Stimulated activated CD8-positive, alpha-beta memory T cell treated with anti-CD3 and anti-CD28 coated beads, Interleukin-15, amount 100 ng/mL, for 24 hours (primary cell): ENCODE measurements around the gene SLC41A3.
"Not testable (repeated sequence)": the region's sequence is repeated elsewhere in the genome, so short reads cannot be mapped to it uniquely, and the experiment has no call there.

Source experiments
- DNase-seq: peaks from one replicate; pipeline ENCODE4 v3.0.0-alpha.2; 2020; ENCODE audit warnings: low read depth

The SLC41A3 gene

DNA sequence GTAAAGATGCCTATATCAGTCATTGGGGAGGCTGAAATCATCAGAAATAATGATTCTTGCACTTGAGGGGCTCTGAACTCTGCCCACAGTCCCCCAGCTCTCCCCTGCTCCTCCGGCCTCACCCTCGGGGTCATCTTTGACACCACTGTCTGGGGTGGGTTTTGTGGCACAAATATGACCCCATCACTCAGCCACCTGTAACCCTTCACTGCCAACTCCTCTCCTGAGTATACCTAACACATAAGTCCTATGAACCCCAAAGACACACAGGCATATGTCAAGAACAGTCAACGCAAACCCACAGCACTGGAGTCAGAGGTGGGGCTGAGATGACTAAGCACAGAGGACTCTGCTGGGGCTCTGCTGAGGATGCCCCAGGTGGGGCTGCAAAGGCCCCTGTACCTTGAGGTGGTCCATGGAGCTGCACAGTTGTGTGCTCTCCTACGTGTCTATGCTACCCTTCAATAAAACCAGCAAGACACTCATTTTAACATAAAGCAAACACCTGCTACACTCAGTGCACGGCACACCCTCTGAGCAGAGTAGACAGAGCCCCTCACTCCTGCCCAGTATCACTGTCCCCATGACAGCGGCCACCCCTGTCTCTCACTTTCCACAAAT lies 29.9 kb downstream of the SLC41A3 start:
- no peak for DNase-seq

DNA sequence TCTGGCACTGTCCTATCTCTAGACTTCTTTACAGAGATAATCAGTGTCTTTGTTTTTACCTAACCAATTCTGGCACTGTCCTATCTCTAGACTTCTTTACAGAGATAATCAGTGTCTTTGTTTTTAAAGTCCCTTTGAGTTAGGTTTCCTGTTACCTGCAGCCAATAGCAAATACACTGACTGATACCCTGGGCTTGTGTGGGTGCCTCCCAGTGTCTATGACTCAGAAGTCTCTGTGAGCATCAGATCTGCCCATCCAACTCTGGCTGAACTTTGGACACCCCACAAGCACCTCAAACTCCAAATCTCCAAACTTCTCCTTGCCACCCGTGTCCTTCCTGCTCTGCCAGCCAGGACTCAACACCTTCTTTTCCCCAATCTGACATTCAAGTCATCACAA lies 30.4 kb downstream of the SLC41A3 start:
- no peak for DNase-seq

DNA sequence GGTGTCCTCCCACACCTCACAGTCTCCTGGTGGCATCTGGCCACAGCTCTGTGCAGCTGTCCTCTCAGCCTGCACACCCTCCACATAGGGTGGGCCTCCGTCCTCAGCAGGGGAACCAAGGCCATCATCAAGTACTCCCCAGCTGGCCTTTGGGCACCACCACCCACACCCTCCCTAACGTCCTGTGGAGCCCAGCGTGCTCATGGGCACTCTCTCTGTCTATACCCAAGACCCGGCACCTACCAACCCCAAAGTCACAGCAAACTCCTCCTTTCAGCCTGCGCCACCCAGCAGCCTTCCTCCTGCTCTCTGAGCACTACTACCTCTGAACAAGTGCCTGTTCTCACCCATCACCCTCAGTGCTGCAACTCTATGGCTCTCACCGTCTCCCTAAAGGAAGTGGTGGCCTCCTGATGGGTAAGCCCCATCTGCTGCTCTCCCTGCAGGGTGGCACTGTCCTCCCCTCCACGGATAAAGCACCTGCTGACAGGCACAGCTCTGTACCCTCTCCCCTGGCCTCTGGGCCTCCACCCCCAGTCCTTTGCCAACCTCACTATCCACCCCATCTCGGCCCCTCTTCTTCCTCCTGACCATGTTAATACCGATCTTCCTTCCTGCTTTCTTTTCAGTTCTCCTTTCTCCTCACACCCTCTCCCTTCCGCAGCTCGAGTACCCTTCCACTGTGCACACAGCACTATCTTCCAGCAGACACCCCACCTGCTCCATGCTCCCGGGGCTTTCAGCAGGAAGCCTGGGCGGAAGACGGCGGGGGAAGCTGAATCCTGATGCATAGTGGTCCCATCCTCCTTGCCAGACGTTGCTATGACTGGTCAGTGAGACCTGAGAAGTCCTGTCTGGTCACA lies 31.5 kb downstream of the SLC41A3 start:
- DNase-seq: no peak

DNA sequence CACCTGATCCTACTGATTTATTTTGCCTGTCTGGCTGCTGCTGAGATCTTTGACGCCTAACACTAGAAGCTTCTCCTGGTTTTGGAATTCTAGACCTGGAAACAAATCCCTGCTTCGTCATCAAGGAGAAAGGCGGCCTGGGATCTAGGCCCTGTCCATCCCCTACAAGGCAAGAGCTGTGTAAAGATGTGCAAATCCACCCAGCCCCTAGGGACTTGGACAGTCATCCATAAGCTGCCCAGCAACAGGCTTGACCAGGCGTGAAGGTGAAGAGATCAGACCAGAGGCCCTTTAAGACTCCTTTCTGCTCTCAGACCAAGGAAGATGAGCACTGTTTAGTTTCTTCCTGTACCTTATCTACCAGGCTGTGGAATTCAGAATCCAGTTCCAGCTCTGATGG lies 32.2 kb downstream of the SLC41A3 start:
- DNase-seq: no peak

DNA sequence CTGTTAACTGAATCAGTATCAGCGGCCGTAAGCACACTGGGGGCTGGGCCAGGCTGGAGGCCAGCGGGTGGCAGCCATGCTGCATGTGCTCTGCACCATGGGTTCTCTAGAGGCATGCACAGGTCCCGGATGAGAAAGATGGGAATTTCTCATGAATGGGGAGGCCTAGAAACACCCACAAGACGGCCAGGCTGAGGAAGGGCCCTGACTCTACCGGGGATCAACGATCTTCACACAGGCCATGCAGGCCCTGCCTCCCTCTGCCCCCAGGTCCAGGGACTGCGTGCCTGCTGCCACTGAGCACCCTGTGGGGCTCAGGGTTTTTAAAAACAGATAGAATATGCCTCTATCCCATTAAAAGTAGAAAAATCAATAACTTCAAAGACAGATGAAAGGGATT lies 32.7 kb downstream of the SLC41A3 start:
- no peak for DNase-seq

DNA sequence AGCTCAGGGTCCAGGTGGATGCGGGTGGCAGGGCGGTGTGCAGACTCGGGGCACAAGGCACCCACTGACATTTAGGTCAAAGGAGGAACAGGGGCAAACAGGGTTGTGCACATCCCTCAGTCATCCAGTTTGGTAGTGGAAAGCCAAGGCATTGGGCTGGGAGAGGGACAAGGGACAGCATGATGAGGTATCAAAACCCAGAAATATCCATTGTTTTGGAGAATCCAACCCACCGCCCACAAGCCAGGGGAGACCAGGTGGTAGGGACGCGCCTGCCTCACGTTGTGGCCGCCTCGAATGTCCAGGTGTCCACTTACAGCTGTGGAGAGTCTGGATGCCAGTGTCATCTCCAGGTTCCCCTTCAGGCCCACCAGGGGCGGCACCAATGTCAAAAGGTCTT lies 33.3 kb downstream of the SLC41A3 start:
- no peak for DNase-seq

DNA sequence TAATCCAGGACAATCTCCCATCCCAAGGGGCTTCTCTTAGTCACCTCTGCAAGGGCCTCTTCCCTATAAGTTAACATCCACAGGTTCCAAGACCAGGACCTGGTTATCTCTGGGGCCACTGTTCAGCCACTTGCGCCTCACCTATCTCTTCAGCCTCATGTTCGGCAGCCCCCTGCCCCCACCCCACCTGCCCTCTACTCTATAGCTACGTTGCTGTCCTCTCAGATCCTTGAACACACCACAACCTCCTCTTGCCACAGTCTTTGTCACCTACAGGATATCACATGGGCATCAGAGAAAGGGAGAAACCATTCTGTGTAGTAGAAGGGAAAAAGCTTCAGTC lies 33.9 kb downstream of the SLC41A3 start:
- DNase-seq: no peak

DNA sequence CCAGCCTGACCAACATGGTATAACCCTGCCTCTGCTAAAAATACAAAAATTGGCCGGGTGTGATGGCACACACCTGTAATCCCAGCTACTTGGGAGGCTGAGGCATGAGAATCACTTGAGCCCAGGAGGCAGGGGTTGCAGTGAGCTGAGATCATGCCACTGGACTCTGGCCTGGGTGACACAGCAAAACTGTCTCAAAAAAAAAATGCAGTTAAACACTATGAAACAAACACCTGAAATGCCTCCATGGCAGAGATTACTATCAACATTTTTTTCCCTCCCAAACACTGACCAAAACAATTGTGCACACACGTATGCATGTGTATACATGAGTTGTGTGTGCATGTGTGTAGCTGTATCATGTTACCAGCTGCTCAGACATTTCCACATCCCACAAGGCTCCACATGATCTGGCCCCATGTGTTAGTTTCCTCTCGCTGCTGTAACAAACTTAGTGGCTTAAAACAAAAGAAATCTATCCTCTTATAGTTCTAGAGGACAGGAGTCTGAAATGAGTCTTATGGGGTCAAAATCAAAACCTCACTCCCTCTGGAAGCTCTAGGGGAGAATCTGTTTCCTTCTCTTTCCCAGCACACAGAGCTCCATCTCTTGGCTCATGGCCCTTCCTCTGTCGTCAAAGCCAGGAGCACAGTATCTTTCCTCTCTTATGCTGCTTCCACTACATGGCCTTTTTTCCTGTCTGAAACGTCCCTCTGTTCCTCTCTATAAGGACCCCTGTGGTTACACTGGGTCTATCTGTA lies 34.5 kb downstream of the SLC41A3 start:
- no peak for DNase-seq

DNA sequence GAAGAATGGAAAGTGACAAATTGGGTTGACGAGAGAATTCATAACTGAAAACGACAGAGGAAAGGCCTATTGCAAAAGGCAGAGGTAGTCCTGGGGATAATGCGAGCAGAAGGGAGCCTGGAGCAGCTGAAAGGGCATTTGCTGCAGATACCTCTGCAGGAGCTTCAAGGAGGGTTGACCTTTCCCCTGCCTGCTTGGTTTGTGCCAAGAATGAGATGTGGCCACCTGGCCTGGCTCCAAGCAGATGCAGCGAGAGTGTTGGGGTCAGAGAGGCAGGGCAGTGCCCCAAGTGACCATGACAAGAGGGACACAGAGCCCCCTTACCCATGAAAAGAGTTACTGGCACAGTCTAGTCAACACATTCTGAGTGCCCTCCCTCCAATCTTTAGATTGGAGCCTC lies 43.5 kb downstream of the SLC41A3 start:
- DNase-seq: no peak

DNA sequence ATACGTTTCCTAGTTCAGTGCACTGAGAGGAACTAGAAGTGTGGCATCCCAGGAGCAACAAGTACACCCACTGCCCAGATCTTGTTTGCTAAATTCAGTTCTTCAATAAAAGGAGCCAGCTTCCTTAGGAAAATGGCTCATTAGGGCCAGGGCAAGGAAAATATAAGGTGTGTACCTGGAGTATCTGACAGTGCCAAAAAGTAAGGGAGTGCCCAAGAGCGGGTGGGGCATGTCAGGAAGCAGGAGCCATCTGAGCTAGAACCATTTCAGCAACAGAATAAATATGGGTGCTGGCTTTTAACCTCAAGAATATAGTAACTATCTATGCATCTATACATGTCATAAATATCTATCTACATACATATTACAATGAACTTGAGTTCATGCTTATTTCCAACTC lies 44.1 kb downstream of the SLC41A3 start:
- DNase-seq: no peak

DNA sequence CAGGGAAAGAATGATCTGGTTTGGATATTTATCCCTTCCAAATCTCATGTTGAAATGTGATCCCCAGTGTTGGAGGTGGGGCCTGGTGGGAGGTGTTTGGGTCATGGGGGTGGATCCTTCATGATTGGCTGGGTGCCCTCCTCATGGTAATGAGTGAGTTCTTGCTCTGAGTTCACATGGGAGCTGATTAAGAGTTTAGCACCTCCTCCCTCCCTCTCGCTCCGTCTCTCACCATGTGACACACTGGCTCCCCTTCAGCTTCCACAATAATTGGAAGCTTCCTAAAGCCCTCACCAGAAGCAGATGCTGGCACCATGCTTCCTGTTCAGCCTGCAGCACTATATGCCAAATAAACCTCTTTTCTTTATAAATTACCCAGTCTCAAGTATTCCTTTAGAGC lies 45.1 kb downstream of the SLC41A3 start:
- not testable (repeated sequence) for DNase-seq

DNA sequence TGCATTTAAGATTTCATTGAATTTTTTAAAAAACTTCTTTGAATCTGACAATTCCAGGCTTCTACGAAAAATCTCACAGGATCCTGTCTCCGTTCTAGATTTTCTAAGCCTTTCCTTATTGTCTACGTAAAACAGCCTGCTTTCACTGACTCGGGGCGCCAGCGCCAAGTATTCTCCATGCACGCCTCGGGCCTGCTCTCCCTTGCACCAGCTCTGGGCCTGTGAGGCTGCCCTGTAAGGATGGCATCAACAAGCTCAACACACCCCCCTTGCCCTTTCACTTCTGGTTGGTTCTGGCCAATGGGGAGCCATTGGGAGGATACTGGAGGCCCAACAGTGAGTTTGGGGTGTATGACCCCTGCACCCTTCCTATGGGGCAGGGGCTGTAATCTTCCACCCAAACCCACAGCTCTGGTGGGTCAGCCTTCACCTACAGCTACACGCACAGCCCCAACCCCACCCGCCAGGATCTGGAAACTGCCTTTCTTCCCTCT lies 47.8 kb downstream of the SLC41A3 start:
- DNase-seq: no peak

DNA sequence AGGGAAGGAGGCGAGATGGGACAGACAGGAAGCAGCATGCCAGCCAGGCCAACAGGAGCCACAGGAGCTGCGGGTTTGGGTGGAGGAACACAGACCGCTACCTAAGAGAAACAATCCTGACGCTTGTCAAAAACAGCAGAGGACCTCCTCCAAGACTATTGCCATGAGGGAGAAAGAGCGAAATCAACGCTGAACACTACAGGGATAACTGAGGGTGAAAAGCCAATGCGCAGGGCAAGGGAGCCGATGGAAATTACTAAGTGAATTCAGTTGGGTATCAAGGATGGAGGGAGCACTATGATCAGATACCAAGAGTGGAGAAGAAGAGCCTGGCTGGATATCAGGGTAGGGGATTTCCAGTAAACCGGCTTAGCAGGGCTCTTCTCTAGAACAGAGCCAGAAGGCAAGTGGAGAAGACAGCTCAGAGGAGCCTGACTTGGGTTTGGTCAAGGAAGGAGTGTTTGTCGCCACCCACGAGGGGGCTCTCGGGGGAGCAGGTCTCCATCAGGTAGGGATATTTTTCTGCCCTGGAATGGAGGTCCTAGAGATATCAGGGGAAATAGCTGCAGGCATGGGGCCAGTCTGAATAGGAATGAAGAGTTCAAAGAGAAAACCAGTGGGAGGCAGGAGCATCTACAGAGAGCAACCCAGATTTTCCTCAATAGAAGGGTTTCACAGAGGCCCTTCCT lies 48.4 kb downstream of the SLC41A3 start:
- no peak for DNase-seq

DNA sequence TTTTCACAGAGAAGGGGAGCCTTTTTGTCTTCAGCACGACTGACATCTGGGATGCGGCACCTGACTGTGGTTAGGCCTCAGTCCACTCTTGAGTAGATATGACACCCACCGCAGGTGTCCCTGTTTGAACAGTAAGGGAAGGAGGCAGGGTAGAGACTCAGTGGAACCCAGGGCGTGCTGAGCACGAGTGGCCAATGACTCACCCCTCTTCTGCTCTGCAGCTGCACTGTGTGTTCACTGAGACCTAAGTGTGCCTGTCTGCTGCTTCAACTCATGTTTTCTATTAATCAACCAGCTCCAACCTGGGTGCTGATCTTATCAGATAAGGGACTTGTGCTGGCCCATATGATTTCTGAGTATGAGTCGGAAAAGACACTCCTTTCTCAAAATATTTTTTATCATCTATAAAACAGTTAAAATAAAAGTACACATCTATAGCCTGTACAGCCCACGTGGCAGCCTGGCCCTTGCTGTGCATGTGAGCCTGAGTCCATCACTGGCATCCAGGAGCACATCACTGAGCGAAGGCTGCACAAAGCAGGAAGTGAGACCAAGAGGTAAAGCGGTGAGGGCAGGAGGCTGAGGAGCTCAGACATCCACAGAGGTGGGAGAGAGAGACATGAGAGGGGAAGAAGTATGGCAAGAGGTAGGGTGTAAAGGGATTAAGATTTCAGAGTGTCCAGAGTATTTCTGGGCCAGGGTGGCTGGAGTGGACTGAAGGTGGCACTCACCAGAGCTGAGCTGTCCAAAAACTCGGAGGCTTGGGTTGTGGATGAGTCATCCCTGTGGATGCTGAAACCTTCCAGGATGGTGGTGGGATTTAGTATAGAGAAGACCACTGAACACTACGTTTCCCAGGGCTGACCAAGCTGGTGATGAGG lies 49.2 kb downstream of the SLC41A3 start:
- DNase-seq: no peak

DNA sequence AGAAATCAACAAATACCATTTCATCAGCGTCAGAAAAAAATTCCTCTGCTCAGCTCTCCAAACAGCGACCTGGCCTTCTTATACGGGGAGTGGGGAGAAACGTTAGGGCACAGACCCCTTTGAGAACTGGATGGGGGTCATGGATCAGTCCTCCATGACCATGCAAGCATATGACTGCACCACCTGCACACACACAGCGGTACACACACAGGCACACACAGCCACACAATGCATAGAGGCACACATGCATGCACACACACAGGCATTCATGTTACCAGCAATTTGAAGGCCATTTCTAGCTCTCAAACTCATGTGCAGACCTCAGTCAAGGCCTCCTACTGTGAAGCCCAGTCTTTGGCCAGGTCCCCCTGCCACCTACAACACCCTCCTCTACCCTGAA lies 50.2 kb downstream of the SLC41A3 start:
- DNase-seq: no peak

DNA sequence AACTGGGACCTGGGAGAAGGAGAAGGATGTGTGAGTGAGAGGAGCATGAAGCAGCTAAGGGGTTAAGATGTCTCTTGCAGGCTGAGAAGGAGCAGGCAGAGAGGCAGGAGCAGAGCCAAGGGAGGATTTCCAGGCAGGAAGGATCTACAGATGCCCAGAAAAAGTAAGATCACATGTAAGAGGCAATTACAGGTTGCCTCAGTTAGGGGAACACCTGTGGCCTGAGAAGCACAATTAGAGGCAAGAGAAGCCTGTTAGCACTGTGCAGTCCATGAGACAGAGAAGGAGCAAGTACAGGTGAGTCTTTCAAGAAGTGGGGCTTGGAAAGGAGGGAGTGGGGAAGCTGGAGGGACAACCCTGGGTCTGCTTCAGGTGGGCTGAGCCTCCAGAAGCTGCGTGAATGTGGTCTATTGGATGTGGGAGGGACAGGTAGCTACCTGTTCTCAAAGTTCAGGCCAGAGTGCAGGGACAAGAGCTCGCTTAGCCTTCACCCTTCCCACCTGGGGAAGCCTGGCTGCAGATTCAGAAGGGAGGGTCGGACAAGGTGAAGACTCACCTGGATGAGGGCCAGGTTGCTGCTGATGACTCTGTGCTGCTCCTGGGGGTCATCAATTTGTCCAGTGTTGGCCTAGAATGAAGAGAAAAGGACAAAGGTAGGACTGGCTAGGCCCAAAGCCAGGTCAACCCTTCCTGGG lies 50.7 kb downstream of the SLC41A3 start:
- no peak for DNase-seq

DNA sequence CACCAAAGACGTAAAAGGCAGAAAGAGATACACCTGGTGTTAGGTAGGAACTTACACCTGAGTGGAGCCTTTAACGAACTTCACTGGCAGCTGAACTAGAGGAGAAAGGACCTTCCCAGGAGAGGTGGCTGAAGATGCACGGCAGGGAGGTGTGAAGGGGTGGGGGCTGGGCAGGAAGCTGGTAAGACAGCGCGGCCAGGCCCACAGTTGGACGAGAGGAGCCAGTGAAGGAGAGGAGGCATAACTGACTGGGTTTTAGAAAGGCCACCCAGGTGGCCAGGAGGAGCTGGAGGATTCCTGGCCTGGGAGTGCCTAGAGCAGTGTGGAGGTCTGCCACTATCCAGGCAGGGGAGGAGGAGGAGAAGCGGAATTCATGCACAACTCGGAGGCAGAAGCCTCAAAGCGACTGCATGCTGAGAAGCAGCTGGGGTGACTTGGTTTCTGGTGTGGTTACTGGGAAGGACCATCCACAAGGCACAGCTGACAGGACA lies 51.9 kb downstream of the SLC41A3 start:
- DNase-seq: no peak

DNA sequence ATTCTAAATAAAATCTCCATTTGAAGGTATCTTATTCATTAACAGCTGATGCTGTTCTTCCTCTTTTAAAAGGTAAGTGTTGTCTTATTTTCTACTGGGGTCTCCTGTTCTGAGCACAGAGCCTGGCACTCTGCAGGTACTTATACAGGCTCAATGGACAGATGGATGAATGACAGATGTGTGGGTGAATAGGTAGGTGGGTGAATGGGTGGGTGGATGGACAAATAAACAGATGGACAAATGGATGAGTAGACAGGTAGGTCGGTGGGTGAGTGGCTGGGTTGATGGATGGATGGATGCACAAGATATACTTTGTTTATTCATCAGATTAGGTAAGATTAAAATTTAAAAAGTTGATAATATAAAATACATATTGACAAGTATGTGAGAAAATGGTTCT lies 53.5 kb downstream of the SLC41A3 start:
- DNase-seq: no peak

DNA sequence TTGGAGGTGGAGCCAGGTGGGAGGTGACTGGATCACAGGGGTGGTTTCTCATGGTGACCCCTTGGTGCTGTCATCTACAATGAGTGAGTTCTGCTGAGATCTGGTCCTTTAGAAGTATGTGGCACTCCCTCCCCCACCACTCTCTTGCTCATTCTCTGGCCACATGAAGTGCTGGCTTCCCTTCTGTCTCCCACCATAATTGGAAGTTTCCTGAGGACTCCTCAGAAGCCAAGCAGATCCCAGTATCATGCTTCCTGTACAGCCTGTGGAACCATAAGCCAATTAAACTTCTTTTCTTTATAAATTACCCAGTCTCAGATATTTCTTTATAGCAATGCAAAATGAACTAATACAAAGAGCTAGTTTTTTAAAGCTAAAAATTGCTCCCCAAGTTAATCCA lies 54.7 kb downstream of the SLC41A3 start:
- DNase-seq: no peak

DNA sequence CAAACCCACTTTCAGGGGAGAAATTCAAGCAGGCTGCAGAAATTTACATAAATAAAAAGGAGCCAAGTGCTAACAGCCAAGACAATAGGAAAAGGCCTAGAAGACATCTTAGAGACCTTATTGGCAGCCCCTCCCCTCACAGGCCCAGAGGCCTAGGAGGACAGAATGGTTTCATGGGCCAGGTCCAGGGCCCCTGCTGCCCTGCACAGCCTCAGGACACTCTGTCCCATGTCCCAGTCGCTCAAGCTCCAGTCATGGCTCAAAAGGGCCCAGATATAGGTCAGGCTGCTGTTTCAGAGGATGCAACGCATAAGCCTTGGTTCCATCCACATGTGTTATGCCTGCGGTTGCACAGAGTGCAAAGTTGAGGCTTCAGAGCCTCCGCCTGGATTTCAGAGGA lies 55.8 kb downstream of the SLC41A3 start:
- DNase-seq: no peak

DNA sequence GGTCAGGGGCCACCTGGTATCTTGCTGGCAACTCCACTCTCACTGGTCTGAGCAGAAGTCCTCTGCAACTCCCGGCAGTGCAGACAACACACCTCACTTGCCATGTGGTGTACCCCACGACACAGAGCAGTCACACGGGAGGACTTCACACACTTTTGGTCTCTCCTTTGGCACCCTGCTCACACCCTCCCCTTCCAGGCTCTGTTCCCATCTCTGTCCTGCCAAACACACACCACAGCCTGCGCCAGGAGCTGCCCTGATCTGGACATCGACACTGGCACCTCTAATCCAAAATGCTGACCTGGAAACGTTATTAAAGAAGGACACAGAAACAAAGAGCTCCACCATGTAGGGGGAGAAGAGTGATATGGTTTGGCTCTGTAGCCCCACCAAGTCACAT lies 57.2 kb downstream of the SLC41A3 start:
- DNase-seq: no peak
